Retina (tissue), 1 donor: ENCODE measurements around the gene MBLAC1.

Experiments
- DNase-seq: peaks from one replicate; pipeline ENCODE4 v3.0.0-alpha.2; 2016

MBLAC1 gene

DNA sequence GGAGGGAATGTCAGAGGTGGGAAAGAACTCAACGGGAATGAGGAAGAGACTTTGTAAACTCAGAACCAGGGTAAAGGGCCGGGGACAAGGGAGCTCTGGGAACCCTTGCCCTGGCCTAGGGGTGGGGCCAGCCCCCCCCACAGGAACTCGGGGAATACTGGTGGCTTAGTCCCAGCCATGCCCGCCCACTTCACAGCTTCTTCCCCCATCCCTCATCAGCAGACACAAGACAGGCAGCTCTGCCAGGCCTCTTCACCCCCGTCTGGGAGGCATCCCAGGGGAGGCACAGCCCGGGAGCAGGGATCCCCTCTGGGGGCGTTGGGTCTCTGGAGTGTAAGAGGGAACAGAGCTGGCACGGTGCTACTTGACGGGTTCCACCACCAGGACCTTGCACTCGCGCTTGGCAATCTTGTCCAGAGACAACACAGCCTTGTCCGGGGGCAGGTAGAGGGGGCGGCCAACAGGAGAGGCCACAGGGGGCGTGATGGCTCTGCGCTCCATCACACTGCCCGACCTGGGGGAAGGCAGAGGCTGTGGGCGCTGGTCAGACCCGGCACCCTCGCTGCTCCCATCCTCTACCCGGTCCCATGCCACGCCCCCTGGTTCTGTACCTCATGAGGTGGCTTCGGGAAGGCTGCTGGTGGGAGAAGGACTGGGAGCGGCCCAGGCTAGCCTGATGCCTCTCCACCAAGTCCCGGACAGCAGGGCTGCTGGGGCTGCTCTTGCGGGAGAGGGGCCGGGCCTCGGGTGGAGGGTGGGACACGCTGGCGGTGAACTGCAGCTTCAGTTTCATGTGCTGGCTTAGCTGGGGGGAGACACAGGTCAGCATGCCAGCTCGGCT lies 28.1 kb downstream of the MBLAC1 start:
- DNase-seq, result no peak

DNA sequence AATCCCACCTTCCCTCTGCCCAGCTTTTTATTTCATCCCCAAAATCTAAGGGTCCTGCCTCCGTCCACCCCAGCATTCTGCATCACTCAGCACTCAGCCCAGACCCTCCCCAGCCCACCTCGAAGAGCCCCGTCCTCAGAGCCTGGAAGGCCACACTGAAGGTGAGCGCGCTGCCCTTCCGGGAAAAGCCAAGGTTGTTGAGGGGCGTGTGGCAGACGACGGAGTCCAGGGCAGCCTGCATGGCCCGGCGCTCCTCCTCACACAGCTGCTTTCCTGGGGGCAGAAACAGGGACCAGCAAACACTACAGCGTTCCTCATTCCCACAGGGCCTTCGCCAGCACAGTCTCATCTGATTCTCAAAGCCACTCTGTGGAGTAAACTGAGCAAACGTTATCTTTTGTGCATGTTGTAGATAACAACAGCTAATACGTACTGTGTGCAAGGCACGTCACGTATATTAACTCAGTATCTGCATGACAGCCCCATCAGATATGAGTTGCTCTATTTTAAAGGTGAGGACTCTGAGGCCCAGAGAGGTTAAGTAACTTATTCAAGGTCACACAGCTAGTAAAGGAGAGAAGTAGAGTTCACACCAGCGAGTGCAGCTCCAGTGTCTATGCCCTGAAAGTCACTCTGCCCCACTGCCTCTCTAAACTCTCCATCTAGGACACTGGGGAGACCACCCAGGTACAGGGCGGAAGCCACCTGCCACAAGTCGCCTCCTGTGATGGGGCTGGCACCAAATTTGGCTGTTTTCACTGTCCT lies 29.0 kb downstream of the MBLAC1 start:
- DNase-seq, result no peak

DNA sequence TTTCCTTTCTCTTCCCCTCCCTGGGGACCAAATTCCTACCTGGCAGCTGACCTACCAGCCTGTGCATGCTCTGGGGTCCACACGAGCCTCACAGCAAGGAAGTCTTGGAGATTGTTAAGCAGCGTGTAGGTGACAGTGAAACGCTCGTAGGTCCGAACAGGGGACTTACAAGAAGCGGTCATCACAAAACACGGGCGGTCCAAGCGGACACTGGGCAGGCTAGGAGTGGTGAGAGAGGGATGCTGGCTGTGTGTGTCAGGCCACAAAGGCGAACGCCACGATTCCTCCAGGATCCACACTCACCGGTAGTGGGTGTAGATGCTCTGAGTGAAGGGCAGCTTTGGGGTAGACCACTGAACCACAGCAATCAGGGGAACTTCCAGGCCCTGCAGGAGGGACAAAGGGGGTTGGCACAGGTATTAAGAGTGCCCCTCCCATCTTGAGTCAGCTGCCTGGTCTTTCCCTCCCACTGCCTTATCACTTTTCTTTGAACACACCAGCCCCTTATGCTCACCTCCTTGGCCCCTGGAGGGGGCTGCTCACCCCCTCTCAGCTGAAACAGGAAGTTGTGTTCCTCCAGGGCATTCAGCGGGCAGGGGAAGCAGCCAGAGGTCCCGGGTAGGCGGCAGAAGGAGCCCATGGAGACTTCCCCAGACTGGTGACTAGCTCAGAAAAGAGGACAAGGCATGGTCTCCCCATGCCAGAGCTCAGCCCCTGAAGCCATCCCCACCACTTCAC lies 29.7 kb downstream of the MBLAC1 start:
- DNase-seq, result no peak

- no peak for DNase-seq
Observed at GRCh38 chr7:100157069-100157333, 30.2 kb downstream of the MBLAC1 start.

DNA sequence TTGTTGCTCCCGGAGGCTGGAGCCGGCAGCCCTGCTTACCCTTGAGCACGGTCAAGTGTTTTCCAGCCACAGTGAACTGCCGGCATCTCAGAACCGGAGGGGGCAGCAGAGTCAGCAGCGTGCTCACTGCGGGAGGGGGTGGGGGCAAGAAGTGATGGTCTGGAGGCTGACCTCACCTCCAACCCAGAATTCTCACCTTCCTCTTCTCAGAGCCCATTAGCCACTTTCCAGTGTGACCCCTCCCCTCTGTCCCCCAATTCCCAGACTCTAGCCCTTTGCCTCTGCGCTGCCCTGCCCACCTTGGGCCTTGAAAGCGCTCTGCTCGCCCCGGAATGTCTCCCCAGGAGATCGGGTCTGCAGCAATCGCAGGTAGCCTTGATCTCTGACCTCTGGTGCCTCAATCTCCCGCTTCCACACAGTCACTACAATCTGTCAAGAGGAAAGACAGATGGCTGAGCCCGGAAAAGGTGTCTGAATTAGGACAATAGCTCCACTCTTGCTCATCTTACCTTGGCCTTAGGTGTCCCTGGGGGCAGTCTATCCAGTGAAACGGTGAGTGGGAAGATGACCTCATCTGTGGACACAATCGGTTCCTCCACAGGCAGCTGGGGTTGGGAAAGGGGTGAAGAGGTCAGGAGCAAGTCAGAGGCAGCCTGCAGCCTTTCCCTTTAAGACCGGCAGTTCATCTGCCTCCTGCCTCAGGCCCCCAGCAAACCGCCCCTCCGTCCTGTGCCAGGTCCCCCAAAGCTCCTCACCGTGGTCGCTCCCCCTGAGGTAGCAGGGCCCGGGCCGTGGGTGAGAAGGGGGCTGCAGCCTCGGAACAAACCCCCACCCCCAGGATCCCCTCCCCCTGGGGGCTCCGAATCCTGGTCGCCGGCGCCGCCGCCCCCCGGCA lies 30.8 kb downstream of the MBLAC1 start:
- DNase-seq, result peak; percentile 11

DNA sequence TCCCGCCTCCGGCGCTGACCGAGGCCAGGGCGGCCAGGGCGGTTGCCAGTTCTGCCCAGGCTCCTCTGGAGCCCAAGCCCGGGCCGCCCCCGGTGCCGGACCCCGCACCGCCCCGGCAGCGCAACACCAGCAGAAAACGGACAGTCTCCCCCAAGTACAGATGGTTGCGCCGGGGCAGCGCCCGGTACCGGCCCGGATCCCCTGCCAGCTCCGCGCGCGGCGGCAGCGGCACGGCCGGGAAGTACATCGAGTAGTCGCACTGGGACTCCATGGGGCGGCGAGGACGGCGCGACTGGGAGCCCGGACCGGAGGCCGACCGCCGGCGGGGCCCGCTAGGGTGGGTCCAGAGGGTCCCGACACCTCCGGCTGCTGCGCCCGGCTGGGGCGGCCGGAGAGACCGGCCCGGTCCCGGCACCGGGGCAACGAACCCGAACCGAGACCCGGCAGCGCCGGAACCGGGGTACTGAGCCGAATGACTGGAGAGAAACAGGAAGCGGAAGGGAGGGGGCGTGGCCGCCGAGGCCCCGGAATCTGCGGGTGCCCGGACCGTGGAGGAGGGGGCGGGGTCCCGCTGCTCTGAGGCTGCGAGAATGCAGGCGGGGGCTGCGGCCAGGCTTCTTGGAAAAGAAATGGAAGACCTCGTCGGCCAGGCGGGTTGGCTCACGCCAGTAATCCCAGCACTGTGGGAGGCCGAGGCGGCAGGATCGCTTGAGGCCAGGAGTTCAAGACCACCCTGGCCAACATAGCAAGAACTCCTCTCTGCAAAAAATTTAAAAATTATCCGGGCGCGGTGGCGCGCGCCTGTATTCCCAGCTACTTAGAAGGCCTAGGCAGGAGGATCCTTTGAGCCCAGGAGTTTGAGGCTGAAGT lies 31.7 kb downstream of the MBLAC1 start, which contains the start of gene TRAPPC14:
Gene TRAPPC14, minus strand, starts transcription at position 495 of the 870 bp plus-strand sequence. Its CDS starts 224 bp downstream, at position 271.
- peak; percentile 94 for DNase-seq

- DNase-seq, result no peak
Observed at GRCh38 chr7:100159099-100159623, 32.4 kb downstream of the MBLAC1 start.

- DNase-seq, result no peak
Observed at GRCh38 chr7:100160067-100160466, 33.3 kb downstream of the MBLAC1 start.

GRCh38 chr7:100163006-100163531 lies 36.3 kb downstream of the MBLAC1 start:
- DNase-seq, result no peak

GRCh38 chr7:100163871-100164270 lies 37.1 kb downstream of the MBLAC1 start:
- DNase-seq, result no peak

GRCh38 chr7:100166317-100166940 lies 39.7 kb downstream of the MBLAC1 start:
- DNase-seq, result no peak

DNA sequence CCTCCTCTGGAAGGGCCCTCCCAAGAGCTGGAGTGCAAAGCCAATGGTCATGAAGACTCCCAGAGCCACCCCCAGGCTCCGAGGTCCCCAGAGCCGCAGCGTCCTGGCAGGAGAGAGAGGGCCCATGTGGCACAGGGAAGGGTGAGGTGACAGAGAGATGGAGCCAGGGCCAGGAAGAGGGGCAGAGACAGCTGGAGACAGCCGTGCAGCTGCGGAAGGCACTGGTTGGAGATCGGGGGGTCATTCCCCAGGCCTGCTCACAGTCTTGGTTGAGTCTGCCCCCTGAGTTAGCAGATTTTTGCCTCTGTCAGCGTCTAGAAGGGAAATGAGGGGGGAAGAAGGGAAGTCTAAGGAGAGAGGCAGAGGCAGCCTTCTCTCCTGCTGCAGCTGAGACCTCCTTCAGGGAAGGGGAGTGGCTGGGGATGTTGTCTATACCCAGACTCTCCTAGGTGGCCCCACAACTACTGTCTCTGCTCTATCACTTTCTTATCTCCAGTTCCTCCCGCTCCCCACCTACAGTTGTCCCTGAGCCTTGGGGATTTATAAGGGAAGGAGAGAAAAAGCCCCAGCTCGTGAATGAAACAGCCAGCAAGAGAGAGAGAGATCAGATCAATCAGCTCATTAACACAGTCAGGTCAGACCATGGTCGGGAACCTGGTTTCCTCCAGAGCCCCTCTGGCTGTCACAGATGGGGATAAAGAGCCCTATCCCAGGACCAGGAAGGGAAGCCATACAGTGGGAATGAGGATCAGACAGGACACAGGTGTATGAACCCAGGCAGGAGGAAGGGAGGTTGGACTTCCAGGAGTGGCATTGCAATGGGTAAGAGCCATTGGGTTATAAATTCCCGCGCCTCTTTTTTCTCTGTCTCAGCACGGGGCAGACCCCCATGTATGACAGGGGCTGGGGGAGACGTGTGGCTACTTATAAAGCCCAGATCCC lies 40.5 kb downstream of the MBLAC1 start:
- peak; percentile 34 for DNase-seq

DNA sequence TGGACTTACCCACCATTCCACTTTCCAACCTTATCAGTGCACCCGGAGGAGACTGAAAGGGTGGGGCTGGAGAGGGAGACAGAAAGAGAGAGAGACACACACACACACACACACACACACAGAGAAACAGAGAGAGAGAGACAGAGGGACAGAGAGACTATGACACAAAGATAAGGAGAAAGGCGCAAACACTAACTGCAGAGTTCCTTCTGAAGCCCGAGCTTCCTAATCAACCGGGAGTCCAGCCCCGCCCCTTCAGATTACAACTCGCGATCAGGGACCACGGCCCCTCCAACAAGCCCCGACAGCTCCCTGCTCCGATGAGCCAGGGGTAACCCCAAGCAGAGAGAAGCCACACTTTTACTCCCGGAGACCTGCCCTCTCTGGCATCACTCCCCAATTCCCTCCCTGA lies 41.2 kb downstream of the MBLAC1 start:
- no peak for DNase-seq

DNA sequence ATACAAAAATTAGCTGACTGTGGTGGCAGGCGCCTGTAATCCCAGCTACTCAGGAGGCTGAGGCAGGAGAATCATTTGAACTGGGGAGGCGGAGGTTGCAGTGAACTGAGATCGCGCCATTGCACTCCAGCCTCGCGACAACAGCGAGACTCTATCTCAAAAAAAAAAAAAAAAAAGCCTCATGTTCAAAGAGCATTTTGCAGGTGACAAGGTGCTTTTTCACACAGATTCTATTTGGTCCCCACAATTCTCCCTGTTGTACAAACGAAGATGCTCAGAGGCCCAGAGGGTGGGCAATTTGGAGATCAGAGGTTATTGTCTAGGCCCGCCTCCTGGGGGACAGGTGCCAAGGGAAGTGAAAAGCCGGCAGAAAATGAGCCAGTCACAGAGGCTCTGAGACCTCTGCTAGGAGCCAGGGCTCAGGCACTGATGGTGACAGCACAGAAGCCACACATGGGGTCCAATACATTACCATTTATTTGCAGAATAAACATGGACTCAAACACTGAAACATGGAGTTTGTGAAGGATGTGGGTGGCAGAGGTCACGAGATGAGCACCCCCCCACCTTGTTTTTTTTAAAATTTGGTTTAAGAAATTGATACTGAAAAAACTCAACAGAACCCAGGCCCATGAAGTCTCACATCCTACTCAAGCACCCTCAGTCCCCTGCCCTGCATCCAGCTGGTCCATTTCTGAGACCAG lies 42.5 kb downstream of the MBLAC1 start:
- DNase-seq, result no peak

GRCh38 chr7:100170101-100170897 lies 43.5 kb downstream of the MBLAC1 start:
- DNase-seq, result no peak

GRCh38 chr7:100171087-100171681 lies 44.4 kb downstream of the MBLAC1 start:
- peak; percentile 56 for DNase-seq

DNA sequence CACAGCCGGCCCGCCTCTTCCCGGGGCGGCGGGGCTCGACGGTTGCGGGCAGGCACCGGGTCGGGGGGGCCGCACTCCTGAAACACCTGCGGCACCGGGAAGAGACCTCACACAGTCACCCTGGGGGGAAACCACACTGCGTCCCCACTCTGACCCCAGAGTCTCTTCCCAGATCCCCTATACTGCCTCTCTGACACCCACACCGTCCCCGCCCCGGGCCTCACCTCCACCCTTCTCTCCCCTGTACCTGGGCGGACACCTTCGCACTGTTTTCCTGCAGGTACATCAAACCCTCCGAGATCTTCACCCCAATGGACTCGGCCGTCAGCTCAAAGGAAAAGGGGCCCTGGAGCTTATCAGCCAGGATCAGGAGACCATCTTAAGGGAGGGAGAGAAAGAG lies 45.1 kb downstream of the MBLAC1 start:
- peak; percentile 14 for DNase-seq
